Measurements from ENCODE around the gene PNPLA2.

GRCh38 chr11:871472-871871 lies 52.8 kb downstream of the PNPLA2 start:
- TF ChIP-seq L3MBTL2 (conservative IDR thresholded peaks at IDR 0.05) = no peak
- no peak for TF ChIP-seq NFRKB (IDR thresholded peaks at IDR 0.05)
- TF ChIP-seq BHLHE40 (IDR thresholded peaks at IDR 0.05; ENCODE audit: borderline replicate concordance) = no peak
- no peak for TF ChIP-seq FOXK2 (IDR thresholded peaks at IDR 0.05)
